HG03097 (cell line): ENCODE data around the gene HSPA1B.

Source experiments
- ATAC-seq: cut with Tn5 transposase; IDR thresholded peaks from one replicate; pipeline ENCODE4 v1.9.1; 2021; ENCODE audit not compliant: unreplicated experiment, low FRiP score

Gene HSPA1B

DNA sequence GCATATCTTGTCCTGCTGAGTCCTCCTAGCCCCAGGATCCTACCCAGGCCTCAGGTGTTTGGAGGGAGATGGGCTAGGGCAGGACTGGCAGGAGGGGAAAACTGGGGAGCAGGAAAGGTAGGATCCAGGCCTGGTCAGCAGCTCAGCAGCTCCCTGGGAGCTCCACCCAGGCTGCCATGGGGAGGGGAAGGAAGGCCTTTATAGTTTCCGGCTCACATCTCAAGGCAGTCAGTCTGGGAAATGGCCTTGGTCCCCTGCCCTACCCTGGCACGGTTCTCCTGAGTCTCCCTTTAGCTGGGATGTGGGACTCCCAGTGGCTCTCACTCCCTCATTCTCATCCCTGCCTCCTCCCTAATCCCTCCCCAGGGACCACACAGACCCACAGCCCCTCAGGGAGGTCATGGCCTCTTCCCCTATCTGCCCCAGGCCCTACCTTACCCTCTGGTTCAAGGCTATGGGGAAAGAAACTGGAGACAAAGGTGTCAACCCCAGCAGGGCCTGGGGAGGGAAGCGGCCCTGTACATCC, 49.6 kb downstream of the HSPA1B start:
- ATAC-seq = no peak

DNA sequence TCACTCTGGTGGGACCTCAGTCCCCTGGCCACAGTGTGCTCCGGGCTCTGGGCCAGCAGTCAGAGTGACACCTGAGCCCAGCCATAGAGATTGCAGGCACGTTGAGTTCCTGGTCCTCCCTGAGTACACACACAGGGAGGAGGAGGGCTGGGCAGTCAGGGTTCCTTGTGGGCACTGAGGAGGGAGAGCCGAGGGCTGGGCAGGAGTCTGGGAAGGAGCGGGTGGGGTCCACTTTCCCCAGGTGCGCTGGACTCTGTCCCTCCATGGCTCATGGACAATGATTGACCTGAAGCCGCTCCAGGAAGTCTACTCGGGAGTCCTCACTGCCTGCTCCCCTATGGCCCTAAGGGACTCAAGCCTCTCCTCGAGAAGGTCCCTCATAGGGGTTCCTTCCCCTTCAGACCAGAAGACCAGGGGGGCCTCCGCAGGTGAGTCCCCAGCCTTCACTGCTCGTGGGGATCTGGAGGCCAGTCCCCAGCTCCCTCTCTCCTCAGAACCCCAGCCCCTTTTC, 50.2 kb downstream of the HSPA1B start:
- no peak for ATAC-seq

DNA sequence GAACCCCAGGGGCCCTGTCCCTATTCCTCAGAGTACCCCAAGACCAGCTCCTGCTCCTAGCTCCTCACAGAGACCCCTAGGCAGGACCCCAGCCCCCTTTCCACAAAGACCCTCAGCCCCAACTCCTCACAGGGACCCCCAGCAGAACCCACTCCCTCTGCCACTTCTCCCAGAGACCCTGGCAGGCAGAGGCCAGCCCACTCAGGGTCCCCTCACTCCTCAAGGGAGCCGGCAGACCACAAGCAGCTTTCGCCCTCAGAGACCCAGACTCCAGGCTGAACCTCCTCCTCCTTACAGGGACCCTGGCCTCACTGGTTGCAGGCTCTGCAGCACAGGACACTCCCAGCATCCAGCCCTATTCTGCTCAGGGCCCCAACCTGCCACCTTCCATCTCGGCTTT, 50.7 kb downstream of the HSPA1B start:
- no peak for ATAC-seq

DNA sequence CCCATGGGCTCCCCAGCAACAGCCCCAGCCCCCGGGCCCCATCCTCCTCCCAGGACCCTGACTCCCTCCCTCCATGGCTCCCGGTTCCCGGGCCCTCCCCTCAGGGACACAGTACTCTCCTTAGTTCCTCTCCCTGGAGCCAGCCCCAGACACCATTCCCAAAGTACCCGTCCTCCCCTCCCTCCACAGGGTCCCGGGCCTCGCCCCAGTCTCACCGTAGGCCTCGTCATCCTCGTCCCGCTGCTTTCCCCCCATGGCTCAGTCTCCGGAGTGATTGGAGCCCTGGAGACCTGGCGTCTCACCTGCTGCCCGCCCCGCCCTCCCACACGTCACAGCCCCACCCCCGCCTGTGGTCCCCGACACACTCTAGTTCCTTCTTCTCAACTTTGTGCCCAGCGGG, 51.2 kb downstream of the HSPA1B start, which contains the start of gene SLC44A4:
TSS of gene SLC44A4 (minus strand) at position 272 of the 400 bp plus-strand sequence. CDS start at position 255, 17 bp downstream.
- ATAC-seq = no peak

DNA sequence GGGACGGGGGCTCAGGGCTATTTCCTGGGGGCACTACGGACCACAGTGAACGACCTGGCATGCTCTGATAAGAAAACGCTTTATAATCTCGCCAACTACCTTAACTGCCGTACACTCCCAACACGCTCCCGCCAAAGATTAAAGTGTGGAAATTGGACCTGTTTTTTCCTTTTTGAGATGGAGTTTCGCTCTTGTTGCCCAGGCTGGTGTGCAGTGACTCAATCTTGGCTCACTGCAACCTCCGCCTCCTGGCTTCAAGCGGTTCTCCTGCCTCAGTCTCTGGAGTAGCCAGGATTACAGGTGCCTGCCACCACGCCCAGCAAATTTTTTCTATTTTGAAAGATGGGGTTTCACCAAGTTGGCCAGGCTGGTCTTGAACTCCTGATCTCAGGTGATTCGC, 51.6 kb downstream of the HSPA1B start:
- no peak for ATAC-seq
